ENCODE measurements around the gene PHF24. TPM values are rescaled to one million over a fixed set of nuclear protein-coding genes. Genes with fewer than 3 reads are reported as not detected.

PHF24 gene
- total RNA-seq, 1 donor from 2014 or later, result 0.11 TPM

GRCh38 chr9:34989003-34989945 lies 31.2 kb downstream of the PHF24 start, which contains the start of gene DNAJB5:
Gene DNAJB5, plus strand, starts transcription at chr9:34989745. Its CDS starts 886 bp downstream, at chr9:34990631.
- Histone ChIP-seq H3K27me3 (ENCODE audit: low read depth) (no peaks in the 10 kb centered on the region), H3K36me3 (no peaks in the 10 kb centered on the region), H3K4me3 (peak within 1 kb of the TSS; percentile 88), H3K9me3 (replicated peaks) (no peaks in the 10 kb centered on the region), H3K27ac (replicated peaks) (peak within 1 kb of the TSS; percentile 96), H3K4me1 (peaks cover 57% of the 10 kb centered on the region)
- DNase-seq, result peak; percentile 99
- TF ChIP-seq, protein P1, sequence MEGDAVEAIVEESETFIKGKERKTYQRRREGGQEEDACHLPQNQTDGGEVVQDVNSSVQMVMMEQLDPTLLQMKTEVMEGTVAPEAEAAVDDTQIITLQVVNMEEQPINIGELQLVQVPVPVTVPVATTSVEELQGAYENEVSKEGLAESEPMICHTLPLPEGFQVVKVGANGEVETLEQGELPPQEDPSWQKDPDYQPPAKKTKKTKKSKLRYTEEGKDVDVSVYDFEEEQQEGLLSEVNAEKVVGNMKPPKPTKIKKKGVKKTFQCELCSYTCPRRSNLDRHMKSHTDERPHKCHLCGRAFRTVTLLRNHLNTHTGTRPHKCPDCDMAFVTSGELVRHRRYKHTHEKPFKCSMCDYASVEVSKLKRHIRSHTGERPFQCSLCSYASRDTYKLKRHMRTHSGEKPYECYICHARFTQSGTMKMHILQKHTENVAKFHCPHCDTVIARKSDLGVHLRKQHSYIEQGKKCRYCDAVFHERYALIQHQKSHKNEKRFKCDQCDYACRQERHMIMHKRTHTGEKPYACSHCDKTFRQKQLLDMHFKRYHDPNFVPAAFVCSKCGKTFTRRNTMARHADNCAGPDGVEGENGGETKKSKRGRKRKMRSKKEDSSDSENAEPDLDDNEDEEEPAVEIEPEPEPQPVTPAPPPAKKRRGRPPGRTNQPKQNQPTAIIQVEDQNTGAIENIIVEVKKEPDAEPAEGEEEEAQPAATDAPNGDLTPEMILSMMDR (IDR thresholded peaks at IDR 0.05; ENCODE audit: borderline replicate concordance), result no peak
- intact Hi-C loops (cut with micrococcal nuclease), result loop anchor here (5.0 kb wide), 1 partner anchor 92 kb away; a partner anchor contains a TSS

GRCh38 chr9:34989946-34990635 lies 32.0 kb downstream of the PHF24 start:
- TF ChIP-seq, protein P1 (IDR thresholded peaks at IDR 0.05; ENCODE audit: borderline replicate concordance), result no peak
- intact Hi-C loops (cut with micrococcal nuclease), result loop anchor here (5.0 kb wide), 1 partner anchor 93 kb away; a partner anchor contains a TSS
- Histone ChIP-seq H3K4me3 (peak overlapping the region; percentile 88), H3K4me1 (peaks cover 65% of the 10 kb centered on the region), H3K9me3 (replicated peaks) (no peaks in the 10 kb centered on the region), H3K27ac (replicated peaks) (peak overlapping the region; percentile 96), H3K27me3 (ENCODE audit: low read depth) (no peaks in the 10 kb centered on the region), H3K36me3 (no peaks in the 10 kb centered on the region)
- DNase-seq, result peak; percentile 62

DNA sequence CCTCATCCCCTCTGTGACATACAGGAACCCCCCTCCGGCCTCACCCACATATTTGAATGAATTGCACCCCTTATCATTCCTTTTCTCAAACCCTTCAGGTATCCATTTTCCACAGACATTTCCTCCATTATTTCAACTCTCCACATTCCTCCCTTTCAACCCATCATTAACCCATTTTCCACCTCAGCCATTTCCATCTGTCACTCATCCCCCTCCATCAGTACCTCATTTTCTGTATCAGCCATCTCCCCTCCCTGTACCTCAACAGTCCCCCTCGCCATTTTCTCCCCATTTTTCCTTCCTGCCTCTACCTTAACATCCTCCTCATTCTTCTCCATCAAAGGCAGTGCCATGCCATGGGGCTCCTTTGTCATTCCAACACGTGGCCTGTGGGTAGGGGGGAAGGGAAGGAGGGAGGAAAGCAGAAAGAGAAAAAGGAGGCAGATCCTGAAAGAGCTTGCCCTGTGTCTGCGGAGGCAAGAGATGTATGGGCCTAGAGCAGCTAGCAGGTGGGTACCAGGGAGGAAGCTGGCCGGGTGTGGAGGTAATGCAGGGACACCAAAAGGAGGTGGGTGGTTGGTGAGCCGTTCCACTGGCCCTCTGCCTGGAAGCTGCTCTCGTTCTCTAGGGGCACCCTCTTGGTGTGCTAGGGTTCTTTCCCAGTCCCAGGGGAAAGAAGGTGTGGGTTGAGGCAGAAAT lies 33.0 kb downstream of the PHF24 start:
- intact Hi-C loops (cut with micrococcal nuclease), result no loop called here
- no peaks in the 10 kb centered on the region for H3K9me3 ChIP-seq (replicated peaks)
- peaks cover 75% of the 10 kb centered on the region for H3K4me1 ChIP-seq
- no peak for DNase-seq
- peak overlapping the region; percentile 88 for H3K4me3 ChIP-seq
- peak overlapping the region; percentile 96 for H3K27ac ChIP-seq (replicated peaks)
- peaks cover under 1% of the 10 kb centered on the region for H3K36me3 ChIP-seq
- TF ChIP-seq, protein P1 (IDR thresholded peaks at IDR 0.05; ENCODE audit: borderline replicate concordance), result no peak
- no peaks in the 10 kb centered on the region for H3K27me3 ChIP-seq (ENCODE audit: low read depth)

DNA sequence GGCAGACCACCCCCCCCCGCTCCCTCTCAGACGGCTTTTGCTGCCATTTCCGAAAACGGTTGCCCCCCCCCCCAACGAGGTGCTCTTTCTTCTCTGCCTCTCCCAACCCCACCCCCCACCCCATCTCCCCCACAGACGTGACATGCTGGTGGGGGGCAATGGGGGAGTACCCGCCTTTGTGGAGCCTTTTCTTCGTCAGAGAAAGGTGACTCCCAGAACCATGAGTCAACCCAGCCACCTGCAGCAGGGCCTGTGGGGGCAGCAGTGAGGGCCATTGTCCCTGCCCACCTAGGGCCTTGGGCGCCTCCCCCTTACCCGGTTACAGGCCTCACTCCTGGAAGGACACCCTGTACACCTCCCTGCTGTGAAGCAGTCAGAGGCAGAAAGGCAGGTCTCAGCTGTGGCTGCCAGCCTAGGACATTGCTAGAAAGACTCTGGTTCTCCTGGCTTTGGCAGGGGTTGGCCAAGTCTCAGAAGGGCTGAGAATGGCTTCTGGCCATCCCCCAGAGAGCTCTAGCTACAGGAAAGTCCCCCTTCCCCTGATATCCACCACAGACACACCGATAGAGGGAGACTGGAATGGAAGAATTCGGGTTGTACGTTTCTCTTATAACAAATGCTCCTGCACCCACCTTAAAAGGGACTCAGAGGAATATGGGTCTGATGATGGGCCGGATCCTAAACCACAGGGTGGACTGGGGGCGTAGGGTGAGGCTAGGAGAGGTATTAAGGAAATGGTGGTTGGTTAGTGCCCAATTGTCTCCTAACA lies 33.7 kb downstream of the PHF24 start:
- no peaks in the 10 kb centered on the region for H3K27me3 ChIP-seq (ENCODE audit: low read depth)
- peak; percentile 64 for DNase-seq
- TF ChIP-seq, protein P1 (IDR thresholded peaks at IDR 0.05; ENCODE audit: borderline replicate concordance), result peak; percentile 23
- H3K27ac ChIP-seq (replicated peaks), result peak overlapping the region; percentile 96
- no peaks in the 10 kb centered on the region for H3K9me3 ChIP-seq (replicated peaks)
- intact Hi-C loops (cut with micrococcal nuclease), result no loop called here
- H3K4me1 ChIP-seq, result peaks cover 82% of the 10 kb centered on the region
- H3K36me3 ChIP-seq, result peaks cover 8% of the 10 kb centered on the region
- H3K4me3 ChIP-seq, result peak overlapping the region; percentile 88

Data from left ventricle myocardium inferior (tissue), 1 donor.